NOMO-1 (cell line): ENCODE results near the gene CHKA.

Experiments
- DNase-seq, 2 experiments: peaks; one replicate each; lab custom pipeline; 2025; ENCODE audit not compliant: unreplicated experiment in 2 of 2; lab: John Stamatoyannopoulos, UW

The CHKA gene

GRCh38 chr11:68077617-68078582, 43.3 kb downstream of the CHKA start:
- DNase-seq: no peak

GRCh38 chr11:68076371-68077042, 44.7 kb downstream of the CHKA start:
- no peak for DNase-seq

GRCh38 chr11:68074584-68075352, 46.4 kb downstream of the CHKA start:
- no peak for DNase-seq

DNA sequence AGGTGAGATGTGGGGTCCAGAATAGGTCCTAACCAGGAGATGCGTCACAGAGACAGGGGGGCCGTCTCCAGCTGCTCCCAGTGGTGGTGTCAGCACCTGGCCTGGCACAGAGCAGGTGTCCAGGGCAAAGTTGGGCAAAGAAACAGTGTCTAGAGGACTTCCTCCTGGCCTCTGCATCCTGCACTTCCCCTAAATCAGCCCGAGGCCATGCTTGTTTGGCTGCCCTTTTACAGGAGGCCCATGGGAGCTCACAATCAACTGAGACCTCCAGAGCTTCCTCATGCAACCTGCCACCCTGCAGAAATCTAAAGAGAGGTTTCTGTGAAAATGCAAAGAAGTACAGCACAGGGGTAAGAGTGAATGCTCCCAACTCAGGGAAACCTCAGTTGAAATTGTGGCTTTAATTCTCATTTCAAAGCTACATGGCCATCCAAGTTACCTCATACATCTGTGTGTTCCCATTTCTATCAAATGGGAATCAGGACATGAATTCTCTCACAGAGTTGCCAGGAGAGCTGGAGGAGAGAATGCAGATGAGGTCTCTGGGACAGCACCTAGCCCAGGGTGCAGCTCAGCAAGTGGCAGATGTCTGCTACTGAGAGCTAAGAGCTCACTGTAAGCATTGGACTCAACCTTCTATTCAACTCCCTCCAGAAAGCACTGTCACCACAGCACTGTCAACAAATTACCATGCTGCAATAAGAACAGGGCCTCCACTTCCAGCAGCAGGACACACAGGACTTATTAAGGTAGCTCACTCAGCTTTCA, 49.7 kb downstream of the CHKA start:
- DNase-seq: peak in 1 of 2 experiments; percentile 5

DNA sequence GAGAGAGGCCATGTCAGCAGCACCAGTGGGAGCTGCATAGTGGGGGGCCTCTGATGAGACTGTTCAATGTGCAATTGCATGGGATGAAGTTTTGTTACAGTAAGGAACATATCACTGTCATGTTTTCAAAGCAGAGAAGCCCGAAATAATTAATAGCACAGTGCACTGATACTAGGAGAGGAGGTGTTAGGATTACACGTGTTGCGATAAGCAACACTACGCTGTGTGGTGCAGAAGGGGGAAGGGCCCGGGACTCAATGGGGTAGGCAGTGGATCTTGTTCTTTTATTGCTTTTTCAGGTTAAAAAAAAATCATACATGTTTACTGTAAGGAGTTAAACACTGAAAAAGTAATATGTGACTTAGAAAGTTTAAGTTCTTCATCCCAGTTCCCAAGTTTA, 53.2 kb downstream of the CHKA start:
- DNase-seq: no peak

GRCh38 chr11:68066742-68067141, 54.4 kb downstream of the CHKA start:
- DNase-seq: no peak

- DNase-seq: no peak
Observed at GRCh38 chr11:68065841-68066240, 55.3 kb downstream of the CHKA start.

- DNase-seq: no peak
Observed at GRCh38 chr11:68064926-68065325, 56.3 kb downstream of the CHKA start.

GRCh38 chr11:68061508-68061907, 59.7 kb downstream of the CHKA start:
- DNase-seq: no peak

DNA sequence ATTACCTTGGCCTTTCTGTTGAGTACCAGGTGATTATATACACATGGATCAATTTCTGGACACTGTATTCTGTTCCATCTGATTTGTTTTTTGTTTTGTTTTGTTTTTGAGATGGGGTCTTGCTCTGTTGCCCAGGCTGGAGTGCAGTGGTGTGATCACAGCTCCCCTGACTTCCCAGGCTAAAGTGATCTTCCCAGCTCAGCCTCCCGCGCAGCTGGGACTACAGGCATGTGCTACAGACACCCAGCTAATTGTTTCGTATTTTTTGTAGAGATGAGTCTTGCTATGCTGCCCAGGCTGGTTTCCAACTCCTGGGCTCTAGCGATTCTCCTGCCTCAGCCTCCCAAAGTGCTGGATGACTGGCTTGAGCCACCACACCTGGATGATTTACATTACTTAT, 63.4 kb downstream of the CHKA start:
- DNase-seq: no peak

DNA sequence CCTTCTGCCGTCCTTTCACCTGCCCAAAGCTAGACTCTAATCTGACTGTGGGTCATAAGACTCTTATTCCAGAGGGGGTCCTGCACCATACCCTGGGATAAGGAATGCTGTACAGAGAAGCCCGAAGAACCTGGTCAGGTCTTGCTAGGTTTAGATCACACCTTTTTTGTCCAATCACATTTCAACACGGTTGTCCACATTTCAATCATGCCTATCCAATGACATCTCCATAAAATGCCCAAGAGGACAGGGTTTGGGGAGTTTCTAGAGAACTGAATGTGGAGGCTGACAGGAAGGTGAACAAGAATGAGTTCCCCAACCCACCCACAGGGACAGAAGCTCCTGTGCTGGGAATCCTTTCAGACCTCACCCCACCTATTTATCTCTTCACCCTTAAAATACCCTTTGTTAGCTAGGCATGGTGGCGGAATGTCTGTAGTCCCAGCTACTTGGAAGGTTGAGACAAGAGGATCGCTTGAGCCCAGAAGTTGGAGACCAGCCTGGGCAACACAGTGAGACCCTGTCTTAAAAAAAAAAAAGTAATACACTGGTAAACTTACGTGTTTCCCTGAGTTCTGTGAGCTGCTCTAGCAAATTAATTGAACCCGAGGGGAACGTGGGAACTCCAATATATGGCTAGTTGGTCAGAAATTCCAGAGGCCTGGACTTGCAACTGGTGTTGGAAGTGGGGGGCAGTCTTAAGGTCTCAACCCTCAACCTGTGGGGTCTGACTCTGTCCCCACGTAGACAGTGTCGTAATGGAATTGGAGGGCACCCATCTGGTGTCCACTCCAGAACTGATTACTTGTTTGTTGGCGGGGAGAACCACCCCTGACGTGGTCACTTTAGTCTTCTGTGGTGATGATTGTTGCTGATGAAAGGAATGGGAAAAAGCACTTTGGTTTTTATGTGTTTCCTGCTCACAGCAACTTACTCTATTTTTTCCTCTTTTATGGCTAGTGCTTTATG, 64.6 kb downstream of the CHKA start:
- DNase-seq: no peak

DNA sequence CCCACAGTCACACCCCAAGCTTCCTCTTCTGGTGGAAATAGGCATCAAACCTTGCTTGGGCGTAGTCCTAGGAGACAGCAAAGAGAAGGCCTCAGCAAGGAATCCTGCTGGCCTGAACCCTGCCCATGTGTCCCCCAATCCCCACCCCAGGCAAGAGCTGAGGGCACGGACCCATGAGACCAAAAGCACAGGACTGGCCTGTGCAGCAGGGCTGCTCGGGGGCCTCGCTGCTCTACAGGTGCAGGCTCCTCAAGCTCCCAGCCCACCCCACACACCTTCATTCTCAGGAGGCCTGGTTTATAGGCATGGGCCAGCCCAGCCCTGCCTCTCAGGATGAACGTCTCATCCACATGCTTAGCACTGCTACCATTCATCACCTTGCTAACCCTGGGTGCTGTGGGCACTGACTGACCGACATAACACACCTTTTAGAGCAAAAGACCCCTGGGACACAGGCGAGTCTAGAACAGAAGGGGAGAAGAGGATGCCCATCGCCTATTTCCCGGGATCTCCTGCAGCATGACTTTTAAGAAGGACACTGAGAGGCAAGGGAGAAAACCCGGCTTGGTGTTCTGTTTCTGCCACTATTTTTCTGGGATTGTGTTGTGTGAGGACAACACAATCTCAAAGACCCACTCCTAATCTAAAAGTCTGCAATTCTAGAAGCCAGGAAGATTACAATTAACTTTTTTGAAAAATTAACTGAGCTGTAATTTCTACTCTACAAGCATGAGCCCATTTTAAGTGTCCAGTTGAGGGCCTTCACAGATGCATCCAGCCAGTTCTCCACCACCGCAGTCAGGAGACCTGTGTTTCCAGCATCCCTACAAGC, 67.0 kb downstream of the CHKA start:
- DNase-seq: no peak

DNA sequence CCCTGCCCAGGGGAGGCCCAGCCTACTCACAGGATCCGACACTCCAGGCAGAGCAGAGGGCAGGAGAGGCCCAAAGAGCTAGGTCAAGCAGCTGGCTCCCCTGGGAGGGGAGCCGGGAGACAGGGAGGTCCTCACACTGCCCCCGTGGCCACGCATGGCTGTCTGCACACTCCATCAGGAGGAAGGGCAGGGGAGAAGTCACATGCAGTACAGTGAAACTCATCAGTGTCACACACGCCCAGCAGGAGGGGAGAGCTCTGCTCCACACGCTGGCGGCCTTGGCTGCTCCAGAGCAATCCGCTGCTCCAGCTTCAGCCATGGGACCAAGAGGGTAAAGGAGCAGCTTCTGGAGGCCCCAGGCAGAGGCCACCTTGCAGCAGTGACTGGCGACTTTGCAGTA, 68.1 kb downstream of the CHKA start:
- DNase-seq: no peak

DNA sequence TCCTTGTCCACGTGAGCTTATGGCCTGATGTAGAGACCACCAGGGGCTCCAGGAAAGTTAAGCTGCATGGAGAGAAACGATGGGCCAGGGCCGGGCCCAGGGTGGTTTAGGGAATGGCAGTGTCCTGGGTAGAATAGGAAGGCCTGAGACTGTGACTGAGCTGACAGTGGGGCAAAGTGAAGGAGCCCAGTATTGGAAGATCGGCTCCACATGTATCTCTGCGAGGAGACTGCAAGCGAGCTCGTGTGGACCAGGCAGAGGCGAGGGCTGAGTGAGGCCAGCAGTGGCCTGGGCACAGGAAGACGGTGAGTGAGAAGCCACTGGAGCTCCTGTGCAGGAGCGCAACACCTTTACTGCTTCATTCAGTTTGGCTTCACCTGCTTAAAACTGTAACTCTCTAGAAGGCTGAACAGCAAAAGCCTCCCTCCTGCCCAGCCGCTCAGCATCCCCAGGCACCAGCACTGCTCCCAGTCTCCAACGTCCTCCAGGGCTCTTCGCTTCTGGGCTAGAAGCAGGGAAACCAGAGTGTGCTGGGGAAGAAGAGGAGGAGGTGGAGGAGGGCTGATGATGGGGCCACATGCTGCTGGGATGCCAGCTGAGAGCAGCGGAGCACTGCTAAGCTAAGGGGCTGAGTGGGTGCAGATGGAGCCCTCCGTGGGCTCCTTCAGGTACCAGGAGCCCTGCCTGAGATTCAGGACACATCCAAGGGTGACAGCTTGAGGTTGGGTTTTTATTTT, 68.9 kb downstream of the CHKA start:
- no peak for DNase-seq

DNA sequence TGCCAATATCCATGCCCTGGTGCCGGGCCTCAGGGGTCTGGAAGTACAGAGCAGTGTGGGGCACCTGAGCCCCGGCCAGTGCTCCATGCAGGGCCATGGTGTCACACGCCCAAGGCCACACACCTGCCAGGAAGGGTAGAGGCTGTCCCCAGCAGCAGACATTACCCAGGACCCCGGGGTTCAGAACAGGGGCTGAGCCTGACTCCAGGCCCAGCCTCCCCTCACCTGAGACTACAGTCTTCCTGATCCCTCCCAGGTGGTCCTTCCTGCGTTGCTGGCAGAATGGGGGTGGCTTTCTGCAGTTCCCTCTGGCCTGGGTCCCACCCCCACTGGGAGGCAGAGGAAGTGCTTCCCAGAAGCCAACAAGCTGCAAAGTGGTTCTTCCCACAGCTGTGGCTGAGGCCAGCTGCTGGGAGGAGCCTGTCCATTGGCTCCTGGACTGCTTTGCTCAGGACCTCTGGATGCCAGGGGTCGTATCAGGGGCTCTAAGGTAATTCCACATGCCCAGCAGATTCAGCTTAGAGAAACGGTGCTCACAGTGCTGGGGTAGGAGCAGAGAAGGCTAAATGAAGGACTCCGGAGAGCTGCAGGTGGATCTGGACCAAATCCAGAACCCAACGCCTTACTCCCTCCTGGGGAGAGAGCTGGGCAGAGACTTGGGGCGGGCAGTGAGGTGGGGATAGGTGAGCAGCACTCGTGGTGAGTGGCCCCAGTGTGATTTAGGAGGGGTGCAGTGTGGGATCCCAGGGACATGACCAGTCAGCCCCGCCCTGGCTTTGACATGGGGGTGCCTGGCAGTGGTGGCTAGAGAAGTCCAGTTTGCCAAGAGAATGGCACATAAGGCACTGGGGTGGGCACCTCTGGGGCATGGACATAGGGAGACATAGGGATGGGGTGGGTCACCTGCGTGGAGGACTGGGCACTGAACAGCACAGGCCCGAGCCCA, 69.7 kb downstream of the CHKA start:
- no peak for DNase-seq

- DNase-seq: no peak
Observed at GRCh38 chr11:68050371-68050841, 70.8 kb downstream of the CHKA start.
